Liver (tissue), 3 donors: ENCODE measurements around the gene MTHFD2L.

ENCODE experiments used
- CTCF ChIP-seq: fragments of 150-350 bp; IDR thresholded peaks from 2 replicates; pipeline ENCODE4 v1.5.1; 2017; ENCODE audit warnings: improper control_type of control experiment, low read depth, low read length; ENCODE audit not compliant: missing input control
- EGR1 ChIP-seq, 2 donors: IDR thresholded peaks; 2 replicates each; pipeline ENCODE4 v1.6.1; 2016 to 2018; ENCODE audit warnings: antibody characterized with exemption in 2 of 2, low read depth in 2 of 2
- REST ChIP-seq: IDR thresholded peaks from 2 replicates; pipeline ENCODE4 v1.6.1; 2016; ENCODE audit warnings: antibody characterized with exemption, mild to moderate bottlenecking
- YY1 ChIP-seq: IDR thresholded peaks from 2 replicates; pipeline ENCODE4 v1.6.1; 2016; ENCODE audit warnings: antibody characterized with exemption, mild to moderate bottlenecking
- ZBTB33 ChIP-seq: IDR thresholded peaks from 2 replicates; pipeline ENCODE4 v1.6.1; 2016; ENCODE audit warnings: antibody characterized with exemption
- donor health status: healthy.
- donor health status: healthy.

- TF ChIP-seq CTCF, result no peak
- TF ChIP-seq ZBTB33, result no peak
- TF ChIP-seq YY1, result no peak
- TF ChIP-seq REST, result no peak
- TF ChIP-seq EGR1 (IDR thresholded peaks at IDR 0.05; ENCODE audit: low read depth in 2 of 2), result no peak
These were observed 17.5 kb downstream of the MTHFD2L start for GRCh38 chr4:74175379-74175778.
